UCSD-AML1 (cell line): Measurements from ENCODE around the gene CALN1.
"Not testable (repeated sequence)": the region's sequence is repeated elsewhere in the genome, so short reads cannot be mapped to it uniquely, and the experiment has no call there.

Experiments
- DNase-seq: peaks from one replicate; lab custom pipeline; 2025; ENCODE audit not compliant: unreplicated experiment; lab: John Stamatoyannopoulos, UW

The CALN1 gene

DNA sequence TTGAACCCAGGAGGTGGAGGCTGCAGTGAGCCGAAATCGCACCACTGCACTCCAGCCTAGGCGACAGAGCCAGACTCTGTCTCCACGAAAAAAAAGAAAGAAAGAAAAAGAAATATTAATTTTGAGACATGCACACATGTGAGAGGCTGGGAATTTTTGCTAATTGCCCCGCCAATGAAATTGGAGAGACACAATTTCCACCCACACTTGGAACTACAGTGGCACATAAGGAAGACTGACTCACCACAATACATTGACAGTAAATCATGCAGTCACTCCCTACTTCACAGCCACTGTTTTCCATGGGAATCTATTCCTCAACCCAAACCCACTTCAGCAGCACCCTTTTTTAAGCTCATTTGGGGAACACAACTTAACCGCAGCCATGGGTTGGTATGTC is 139.7 kb downstream of the CALN1 start:
- no peak for DNase-seq

DNA sequence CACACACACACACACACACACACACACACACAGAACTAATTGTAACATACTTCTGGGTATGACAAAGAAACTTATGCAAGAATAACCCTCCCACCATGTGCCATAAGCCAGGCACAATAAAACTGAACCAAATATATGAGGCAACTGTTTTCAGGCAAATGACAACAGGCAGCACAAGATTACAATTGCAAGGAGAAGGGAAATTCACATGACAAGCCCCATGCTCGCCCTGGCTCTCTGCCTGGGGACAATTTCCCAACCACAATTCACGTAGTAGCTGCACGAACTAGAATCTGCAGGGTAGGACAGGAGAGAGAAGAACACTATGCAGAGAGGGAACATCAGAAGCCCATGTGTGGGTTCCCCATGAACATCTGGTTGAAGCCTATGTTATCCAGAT is 143.3 kb downstream of the CALN1 start:
- DNase-seq: no peak

DNA sequence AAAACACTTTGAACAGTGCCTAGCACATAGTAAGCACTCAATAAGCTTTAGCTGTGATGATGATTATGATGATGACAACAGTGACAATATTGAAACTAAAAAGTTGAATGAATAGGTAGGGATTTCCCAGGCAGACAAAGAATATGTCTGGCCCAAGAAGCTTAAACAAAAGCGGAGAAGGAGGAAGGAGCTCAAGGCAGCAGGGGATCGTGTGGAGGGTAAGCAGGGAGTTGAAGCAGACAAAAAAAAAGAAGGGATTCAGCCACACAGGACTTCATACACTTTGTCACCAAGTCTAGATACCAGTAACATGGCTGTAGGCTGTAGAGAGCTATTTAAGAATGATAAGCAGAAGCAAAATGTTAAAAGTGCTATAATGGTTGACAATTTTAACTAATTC is 144.0 kb downstream of the CALN1 start:
- DNase-seq: no peak

DNA sequence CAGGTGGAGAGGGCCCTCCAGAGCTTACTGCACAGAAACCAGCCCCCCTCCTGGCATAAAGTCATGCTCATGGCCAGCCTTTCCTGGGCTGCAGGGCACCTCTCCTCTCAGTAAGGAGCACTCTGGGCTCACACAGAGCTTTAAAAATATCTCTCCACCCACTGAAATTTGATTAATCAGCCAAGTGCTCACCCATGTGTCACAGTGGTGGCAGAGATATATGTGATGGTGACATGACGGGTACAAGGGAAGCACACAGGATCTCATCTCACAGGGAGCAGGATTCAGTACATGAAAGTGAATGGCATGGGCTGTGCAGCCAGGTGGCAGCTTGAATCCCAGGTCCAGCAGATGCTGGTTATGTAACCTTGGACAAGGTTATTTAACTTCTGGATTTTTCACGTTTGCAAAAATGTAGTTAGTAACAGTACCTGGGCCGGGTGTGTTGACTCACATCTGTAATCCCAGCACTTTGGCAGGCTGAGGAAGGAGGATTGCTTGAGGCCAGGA is 144.8 kb downstream of the CALN1 start:
- no peak for DNase-seq

DNA sequence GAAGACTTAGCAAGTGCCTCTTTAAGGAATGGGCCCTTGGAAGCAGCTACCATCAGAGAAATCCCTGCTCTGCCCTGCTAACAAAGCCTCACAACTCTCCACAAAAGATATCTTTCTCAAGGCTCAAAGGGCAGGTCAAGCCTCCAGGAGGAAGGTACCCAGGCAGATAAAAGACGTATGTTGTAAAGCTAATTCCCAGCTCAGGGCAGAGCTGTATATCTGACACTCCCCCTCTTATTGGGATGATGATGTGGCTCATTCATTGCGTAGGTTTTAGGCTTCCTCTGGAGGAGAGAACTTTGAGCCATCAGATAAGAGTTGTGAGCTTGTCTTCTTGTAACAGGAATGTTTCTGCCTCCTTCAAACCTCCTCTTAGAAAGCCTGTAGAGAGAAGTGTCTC is 145.4 kb downstream of the CALN1 start:
- DNase-seq: no peak

DNA sequence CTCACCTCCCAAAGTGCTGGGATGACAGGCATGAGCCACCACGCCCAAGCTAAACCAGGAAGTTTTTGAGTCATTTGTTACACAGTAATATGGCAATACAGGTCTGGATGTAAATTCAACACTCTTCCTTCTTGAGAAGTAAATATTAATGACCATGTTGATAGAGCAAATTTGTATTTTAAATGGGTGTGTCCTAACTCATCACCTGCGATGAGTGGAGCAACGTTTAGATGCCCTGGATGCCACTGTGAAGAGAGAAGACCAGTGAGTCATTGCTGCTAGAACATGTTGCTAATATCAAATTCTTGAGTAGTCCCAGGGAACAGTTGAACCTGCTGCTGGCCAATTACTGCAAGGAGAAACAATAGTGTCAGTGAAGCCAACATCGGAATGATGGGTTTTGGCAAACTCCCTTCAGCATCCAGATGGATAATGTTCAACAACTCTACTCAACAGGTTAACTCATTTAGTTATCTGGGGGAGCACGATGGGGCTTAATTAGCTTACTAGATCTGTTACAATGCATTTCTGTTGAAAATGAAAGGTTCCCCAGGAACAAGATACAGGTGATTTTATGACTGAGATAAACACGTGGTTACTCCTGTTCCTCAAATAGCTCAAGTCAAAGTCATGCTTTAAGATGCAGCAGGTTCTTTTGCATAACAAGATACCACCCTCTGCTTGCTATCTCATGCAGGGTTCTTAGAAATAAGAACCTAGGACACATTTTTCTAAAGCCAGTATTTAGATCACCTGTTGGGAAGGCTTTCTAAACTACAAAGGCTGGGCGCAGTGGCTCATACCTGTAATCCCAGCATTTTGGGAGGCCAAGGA is 146.8 kb downstream of the CALN1 start:
- no peak for DNase-seq

DNA sequence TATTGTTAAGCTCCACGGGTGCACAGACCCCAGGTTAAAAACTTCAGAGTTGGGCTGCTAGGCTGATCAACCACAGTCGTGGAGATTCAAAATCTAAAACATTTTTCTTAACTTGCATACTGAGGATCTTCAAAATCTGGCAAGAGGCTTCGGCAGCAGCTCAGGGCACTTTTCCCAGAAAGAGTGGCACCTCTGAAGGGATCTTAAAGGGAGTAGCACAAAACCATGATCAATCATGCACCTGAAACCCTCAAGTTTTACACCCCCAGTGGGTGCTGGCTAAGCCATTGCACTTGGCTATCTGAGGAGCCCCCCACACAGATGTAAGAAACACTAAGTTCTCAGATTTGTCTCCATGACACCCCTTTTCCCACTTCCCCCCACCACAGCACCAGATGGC is 151.7 kb downstream of the CALN1 start:
- no peak for DNase-seq

DNA sequence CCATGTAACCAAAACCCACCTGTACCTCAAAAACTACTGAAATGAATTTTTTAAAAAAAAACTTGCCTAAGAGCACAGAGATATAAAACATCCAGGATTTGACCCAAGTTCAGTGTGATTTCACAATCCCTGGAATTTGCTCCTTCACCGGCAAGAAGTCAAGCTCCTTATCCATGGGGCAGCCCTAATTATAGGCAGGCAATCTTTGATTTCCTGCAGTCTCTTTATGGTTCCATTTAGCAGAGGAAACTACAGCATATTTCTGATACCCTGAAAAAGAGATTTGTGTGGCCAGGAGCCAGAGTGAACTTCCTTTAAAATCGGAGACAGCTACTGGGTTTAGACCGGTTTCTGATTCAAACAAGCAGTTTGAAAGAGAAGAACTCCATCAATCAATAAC is 154.1 kb downstream of the CALN1 start:
- no peak for DNase-seq

DNA sequence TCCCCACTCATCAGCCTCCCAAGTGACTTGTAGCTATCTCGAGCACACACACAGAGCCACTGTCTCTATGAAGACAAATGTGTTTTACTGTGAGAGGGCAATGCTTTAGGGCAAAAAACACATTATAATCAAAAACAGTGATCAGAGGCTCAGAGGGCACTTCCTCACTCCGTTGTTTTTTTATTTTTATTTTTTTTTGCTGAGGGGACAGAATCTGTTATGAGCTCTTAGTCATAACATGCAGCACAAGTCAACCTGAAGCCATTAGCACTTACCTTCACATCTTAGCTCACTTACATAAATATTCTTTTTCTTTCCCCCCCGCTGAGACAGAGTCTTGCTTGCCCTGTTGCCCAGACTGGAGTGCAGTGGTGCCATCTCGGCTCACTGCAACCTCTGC is 157.7 kb downstream of the CALN1 start:
- no peak for DNase-seq

DNA sequence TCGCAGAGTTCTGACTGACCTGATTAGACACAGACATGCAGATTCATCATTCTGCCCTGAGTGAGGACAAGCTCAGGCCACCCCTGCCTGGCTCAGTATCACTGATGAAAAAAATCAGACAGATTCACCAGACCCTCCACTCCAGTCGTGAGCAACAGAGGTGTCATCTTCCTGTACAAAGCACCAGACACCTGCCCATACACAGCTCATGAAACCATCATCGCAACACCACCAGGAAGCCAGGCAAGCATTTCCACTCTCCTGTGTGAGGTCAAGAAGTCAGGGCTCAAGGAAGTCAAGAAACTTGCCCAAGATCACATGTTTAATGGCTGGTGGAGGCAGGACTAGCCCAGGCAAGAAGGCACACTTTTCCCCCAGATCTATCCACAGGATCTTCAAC is 163.0 kb downstream of the CALN1 start:
- no peak for DNase-seq

DNA sequence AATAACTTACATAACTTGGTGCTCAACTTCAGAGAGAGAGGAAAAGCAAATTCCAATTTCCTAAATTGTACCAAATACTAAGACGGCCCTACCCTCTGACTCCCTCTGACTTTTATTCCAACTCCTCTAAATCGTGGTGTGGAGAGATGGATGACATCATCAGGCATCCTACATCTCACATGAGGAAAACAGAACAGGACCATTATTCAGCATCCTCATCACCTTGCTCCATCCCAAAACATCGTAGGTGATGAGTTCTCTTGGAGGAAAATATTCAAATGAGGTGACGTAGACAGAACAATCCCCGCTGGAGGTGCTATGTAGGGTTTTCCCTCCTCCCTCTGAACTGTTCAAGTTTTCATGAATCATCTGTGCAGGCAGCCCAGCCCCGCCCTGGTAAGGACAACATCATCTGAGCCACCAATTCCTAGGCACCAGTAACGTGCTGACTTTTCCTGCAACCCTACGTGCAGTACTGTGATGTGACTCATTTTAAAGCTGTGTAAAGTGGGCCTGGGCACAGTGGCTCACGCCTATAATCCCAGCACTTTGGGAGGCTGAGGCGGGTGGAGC is 167.2 kb downstream of the CALN1 start:
- no peak for DNase-seq

DNA sequence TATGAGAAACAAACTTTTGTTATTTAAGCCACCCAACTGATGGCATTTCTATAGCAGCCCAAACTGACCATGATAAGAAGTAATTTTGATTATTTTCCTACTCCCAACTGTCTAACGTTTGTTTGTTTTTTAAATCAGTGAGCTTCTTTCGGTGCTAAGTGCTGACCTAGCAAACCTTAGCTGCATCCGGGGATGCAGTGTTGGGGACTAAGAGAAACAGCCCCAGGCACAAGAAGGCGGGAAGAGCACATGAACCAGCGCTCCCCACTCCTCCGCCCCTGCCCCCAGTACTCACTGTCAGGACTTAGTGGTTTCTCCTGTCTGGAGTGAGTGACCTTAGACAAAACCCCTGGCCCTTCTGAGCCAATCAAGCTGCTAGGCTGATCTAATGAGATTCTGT is 168.8 kb downstream of the CALN1 start:
- no peak for DNase-seq

DNA sequence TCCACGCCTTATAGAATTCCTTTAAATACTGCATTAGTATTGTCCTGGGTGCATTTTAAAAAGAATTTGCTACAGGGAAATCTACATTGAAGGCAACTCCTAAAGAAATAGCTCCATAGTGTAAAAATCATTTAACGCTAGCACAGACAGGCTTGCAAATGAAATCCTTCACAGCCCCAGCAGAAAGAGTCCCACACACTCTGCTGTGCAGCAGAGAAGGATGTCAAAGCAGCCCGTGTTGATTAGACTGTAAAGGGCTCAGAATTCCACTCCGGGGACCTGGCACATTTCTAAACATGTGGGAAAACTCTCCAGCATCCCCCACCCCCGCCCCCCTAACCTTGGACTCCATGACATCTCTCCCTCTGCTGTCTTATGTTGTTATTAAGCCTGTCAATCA is 176.8 kb downstream of the CALN1 start:
- DNase-seq: no peak

DNA sequence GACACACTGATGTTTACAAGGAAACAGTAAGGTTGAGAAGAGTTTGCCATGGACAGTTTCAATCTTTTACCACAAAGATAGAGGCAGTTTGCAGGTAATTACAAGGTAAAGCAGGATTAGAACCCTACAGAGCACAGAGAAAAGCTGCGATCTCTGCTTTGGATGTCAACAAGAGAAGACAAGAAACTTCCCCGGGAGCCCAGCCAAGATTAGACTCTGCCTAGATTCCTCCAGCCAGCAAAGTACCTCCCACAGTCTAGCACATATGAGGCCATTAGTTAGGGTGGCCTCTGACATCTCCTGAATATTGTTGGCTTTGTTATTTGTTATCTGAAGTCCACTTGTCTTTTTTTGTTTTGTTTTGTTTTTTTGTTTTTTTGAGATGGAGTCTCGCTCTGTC is 178.1 kb downstream of the CALN1 start:
- no peak for DNase-seq

DNA sequence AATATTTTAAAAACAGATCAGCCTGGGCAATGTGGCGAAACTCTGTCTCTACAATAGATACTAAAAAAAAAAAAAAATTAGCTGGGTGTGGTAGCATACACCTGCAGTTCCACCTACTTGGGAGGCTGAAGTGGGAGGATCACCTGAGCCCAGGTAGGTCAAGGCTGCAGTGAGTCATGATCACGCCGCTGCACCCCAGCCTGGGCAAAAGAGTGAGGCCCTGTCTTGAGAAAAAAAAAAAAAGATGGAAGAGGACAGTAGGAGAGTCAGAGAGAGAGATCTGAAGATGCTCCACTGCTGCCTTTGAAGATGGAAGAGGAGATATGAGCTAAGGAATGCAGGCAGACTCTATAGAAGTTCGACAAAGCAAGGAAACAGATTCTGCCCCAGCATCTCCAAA is 181.9 kb downstream of the CALN1 start:
- DNase-seq: no peak

DNA sequence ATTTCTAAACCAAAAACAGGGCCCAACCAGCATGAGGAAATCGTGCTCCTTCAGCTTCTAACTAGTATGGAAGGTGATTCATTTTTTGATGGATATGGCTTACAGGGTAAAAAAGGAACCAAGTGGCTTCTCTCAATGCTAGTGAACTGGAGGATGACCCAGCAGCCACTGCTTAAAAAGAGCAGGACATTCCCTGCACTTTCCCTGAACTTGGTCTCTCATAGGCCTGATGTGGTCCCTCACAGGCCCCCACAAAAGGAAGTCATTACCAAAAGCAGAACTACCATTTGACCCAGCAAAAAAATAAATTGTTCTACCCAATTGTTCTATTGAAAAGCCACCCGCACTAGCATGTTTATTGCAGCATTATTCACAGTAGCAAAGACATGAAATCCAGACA is 188.8 kb downstream of the CALN1 start:
- no peak for DNase-seq

DNA sequence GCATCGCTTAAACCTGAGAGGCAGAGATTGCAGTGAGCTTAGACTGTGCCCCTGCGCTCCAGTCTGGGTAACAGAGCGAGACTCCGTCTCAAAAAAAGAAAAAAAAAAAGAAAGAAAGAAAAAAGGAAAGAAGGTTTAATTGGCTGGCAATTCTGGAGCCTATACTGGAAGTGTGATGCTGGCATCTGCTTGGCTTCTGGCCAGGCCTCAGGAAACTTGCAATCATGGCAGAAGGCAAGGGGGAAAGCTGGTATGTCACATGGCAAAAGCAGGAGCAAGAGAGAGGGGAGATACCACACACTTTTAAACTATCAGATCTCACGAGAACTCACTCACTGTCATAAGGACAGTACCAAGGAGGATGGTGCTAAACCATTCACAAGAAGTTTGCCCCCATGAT is 190.0 kb downstream of the CALN1 start:
- no peak for DNase-seq

DNA sequence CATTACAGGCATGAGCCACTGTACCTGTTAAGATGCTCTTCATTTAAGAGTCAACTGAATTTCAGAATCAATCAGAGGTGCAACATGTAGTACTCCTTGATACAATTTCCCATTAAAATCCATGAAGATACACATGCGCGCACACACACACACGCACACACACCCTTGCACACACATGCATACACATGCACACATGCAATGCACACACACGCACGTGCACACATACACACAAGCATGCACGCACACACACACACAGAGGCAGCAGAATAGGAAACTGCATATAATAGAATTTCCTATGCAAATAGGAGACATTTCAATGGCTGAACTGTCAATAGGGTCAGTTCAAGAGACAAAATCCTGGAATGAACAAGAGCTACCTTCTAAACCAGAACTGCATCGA is 192.6 kb downstream of the CALN1 start:
- no peak for DNase-seq

DNA sequence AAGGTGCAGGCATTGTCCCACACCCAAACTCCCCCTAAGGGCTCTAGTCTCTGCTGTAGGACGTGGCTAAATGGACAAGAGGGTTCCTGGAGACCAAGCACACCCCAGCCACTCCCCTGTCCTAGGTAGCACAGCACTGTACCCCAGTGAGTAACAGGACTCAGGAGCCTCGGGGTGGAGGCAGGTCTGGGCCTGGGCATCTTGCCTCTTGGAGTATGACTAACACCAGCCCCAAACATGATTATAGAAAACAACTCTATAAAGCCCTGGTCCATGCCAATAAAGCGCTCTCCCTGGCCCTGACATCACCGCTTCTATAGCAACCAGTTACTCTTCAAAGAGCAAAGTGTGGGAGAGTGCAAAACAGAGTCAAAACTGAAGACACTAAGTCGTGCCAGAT is 195.0 kb downstream of the CALN1 start:
- DNase-seq: no peak

DNA sequence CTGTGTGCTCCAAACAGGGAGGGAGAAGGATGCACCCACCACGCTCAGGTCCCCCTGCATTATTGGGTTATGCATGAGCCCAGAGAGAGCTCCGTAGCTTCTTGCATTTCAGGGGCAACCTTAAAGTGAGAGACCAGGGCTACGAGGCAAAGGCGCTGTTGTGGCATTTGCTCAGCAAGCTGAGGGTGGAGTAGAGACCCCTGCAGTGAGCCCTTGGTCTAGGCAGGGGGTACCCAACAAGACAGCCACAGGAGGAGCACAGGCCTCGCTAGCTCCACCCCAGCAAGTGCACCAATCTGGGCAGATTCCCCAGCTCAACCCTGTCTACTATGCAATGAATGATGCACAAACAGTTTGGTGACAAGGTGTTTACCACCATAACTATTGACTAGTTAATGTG is 198.4 kb downstream of the CALN1 start:
- no peak for DNase-seq

DNA sequence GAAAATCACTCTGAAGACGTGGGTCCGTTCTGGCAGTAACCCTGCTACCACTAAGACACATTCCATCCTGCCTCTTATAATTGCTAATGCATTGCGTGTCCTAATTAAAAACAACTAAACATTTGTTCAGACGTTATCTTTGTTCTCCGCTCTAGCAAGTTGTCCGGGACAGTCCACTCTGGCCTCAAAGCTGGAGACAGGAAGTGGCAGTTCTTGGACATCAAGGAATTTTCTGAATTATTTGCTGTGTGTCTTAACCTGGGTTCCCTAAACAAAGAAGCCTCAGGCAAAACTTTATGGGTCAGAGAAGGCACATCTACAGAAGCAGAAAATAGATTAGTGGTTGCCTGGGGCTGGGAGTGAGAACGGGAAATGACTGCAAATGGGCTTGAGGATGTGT is 199.1 kb downstream of the CALN1 start:
- DNase-seq: no peak

DNA sequence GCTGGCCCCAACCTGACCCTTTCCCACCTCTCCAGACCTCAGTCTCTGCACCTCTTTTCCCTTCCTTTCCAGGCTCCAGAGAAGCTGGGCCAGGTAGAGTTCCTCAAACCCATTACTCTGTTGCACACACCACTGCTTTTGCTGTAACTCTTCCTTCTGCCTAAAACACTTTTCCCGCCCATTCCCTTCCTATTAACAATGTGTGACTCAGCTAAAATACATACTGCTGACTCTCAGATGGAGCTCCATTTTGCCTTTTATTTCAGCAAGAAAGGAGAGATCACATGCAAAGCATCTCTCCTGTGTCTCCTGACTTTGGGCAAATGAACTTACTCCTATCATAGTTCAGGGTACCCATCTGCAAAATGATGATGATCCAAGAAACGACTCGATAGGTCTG is 201.0 kb downstream of the CALN1 start:
- DNase-seq: no peak

DNA sequence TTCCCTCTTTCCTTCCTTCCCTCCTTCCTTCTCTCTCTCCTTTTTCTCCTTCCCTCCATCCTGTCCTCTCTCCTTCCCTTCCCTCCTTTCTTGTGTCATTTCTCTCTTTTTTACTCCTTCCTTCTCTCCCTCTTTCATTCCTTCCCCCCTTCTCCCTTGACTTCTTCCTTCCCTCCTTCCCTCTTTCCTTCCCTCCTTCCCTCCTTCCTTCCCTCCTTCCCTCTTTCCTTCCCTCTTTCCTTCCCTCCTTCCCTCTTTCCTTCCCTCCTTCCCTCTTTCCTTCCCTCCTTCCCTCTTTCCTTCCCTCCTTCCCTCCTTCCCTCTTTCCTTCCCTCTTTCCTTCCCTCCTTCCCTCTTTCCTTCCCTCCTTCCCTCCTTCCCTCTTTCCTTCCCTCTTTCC is 203.1 kb downstream of the CALN1 start:
- not testable (repeated sequence) for DNase-seq
